Amniotic stem cell (primary cell): Measurements from ENCODE around the gene GRK4.

ENCODE experiments used
- DNase-seq: peaks from one replicate; lab custom pipeline; 2025; lab: John Stamatoyannopoulos, UW

The GRK4 gene

DNA sequence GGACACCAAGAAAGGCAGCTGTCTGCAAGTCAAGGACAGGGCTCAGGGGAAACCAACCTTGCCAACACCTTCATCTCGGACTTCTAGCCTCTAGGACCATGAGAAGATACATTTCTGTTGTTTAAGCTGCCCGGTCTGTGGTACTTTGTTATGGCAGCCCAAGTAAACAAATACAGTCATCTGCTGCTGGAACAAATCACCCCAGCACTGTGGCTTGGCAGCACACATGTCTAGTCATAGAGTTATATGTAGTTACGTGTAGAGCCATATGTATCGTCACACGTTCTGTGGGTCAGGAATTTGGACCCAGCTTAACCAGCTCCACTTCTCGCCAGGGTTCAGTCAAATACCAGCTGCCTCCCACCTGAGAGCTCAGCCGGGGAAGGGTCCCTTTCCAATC, 108.4 kb downstream of the GRK4 start:
- no peak for DNase-seq

- no peak for DNase-seq
Measured at GRCh38 chr4:3073158-3074077, 110.0 kb downstream of the GRK4 start.

- peak; percentile 89 for DNase-seq
Measured at GRCh38 chr4:3074078-3074845, 110.9 kb downstream of the GRK4 start, which contains the start of the genes HTT and HTT-AS. Gene HTT (plus strand): TSS chr4:3074681. CDS start chr4:3074826, 145 bp downstream. Gene HTT-AS (minus strand): TSS chr4:3074538.

- DNase-seq: peak; percentile 49
Measured at GRCh38 chr4:3074846-3075651, 111.7 kb downstream of the GRK4 start.

DNA sequence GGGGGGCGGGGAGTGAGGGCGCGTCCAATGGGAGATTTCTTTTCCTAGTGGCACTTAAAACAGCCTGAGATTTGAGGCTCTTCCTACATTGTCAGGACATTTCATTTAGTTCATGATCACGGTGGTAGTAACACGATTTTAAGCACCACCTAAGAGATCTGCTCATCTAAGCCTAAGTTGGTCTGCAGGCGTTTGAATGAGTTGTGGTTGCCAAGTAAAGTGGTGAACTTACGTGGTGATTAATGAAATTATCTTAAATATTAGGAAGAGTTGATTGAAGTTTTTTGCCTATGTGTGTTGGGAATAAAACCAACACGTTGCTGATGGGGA, 112.2 kb downstream of the GRK4 start:
- no peak for DNase-seq

GRCh38 chr4:3077796-3078195, 114.4 kb downstream of the GRK4 start:
- DNase-seq: no peak

DNA sequence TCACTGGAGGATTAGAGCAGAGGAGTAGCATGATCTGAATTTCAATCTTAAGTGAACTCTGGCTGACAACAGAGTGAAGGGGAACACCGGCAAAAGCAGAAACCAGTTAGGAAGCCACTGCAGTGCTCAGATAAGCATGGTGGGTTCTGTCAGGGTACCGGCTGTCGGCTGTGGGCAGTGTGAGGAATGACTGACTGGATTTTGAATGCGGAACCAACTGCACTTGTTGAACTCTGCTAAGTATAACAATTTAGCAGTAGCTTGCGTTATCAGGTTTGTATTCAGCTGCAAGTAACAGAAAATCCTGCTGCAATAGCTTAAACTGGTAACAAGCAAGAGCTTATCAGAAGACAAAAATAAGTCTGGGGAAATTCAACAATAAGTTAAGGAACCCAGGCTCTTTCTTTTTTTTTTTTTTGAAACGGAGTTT, 116.3 kb downstream of the GRK4 start:
- no peak for DNase-seq

DNA sequence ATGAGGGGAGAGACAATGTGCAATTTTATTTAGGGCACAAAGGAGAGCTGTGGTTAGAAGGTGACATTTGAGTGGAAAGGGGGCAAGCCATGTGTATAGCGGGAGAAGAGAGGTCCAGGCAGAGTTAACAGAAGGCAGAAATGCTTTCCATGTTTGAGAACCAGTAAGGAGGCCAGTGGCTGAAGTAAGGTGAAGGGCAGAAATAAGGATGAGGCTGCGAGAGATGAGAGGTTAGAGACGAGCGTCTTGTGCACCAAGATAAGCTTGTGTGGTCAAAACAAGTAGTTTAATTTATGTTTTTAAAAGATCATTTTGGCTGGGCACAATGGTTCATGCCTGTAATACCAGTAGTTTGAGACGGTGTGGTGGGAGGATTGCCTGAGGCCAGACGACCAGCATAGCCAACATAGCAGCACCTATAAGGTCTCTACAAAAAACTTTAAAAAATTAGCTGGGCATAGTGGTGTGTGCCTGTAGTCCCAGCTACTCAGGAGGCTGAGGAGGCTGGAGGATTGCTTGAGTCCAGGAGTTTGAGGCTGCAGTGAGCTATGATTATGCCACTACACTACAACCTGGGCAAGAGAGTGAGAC, 119.6 kb downstream of the GRK4 start:
- no peak for DNase-seq

- no peak for DNase-seq
Measured at GRCh38 chr4:3083732-3084131, 120.4 kb downstream of the GRK4 start.

DNA sequence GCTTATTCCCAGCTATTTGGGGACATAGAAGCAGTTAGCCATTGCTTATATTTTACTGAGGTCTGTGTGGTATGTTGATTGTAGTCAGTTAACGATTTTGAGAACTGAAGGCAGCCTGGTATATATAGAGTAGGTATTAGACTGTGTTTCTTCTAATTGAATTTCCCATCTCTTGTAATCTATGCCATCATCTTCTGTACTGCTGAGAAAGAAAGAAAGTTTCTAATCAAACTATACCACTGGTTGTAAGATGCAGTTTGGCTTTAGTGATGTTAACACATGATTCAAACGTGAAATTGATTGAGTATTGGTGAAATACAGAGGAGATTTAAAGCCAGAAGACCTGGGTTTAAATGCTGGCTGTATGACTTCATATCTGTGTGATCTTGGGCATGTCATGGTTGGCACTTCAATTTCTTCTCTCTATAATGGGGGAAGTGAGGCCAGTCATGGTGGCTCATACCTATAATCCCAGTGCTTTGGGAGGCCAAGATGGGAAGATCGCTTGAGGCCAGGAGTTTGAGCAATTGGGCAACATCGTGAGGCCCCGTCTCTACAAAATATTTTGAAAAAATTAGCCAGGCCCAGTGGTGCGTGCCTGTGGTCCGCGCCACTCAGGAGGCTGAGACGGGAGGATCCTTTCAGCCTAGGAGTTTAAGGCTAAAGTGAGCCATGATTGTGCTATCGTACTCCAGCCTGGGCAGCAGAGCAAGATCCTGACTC, 122.7 kb downstream of the GRK4 start:
- DNase-seq: no peak

- DNase-seq: no peak
Measured at GRCh38 chr4:3087115-3087797, 123.9 kb downstream of the GRK4 start.
